GM18502 (cell line): ENCODE results near the gene SLC2A11.
"Not testable (repeated sequence)": the region's sequence is repeated elsewhere in the genome, so short reads cannot be mapped to it uniquely, and the experiment has no call there.

Experiments
- ATAC-seq: cut with Tn5 transposase; IDR thresholded peaks from one replicate; pipeline ENCODE4 v1.9.1; 2021; ENCODE audit warnings: mild to moderate bottlenecking; ENCODE audit not compliant: unreplicated experiment, poor library complexity

The SLC2A11 gene

DNA sequence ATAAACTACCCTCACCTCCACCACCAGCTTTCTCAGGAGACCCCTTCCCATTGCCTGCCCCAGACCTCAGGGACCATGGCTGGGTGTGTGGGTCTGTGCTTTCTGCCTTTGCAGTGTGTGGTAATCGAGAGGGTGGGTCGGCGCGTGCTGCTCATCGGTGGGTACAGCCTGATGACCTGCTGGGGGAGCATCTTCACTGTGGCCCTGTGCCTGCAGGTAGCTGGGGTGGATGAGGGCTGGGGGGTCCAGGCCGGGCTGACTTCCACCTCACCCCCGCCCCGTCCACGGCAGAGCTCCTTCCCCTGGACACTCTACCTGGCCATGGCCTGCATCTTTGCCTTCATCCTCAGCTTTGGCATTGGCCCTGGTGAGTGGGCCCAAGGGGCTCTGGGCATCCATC lies 26.0 kb downstream of the SLC2A11 start:
- ATAC-seq = no peak

DNA sequence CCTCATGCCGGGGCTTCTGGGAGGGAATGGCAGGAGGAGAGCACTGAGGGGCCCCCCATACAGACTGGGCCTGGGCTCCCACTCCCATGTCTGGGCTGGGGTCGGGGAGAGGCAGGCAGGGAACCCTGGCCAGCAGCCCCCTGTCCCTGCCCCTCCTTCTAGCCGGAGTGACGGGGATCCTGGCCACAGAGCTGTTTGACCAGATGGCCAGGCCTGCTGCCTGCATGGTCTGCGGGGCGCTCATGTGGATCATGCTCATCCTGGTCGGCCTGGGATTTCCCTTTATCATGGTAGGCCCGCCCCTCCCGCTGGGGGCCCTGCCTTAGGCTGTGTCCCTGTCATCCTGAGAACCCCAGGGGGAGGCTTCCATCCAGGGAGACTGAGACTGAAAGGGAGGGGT lies 26.5 kb downstream of the SLC2A11 start:
- no peak for ATAC-seq

- no peak for ATAC-seq
Observed at GRCh38 chr22:23888615-23889401, 31.1 kb downstream of the SLC2A11 start.

- no peak for ATAC-seq
Observed at GRCh38 chr22:23889620-23890019, 31.9 kb downstream of the SLC2A11 start.

GRCh38 chr22:23891726-23892125 lies 34.1 kb downstream of the SLC2A11 start:
- ATAC-seq = no peak

DNA sequence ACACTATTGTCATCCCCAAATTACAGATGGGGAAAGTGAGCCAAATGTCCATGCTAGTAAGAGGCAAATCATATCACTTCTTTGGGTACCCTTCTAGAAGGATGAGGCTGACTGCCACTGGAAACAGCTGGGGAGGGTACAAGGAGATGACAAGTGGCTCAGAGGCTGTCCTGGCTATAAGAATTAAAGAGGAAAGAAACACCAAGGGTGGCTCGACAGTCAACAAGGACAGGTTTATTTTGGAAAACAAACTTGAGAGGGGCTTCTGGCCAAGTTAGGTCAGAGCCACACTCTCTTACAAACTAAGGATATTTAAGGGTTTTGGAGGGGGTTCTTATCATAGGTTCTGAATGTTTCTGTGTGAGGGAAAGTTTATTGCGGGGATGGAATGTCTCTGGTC lies 34.5 kb downstream of the SLC2A11 start:
- ATAC-seq = no peak

DNA sequence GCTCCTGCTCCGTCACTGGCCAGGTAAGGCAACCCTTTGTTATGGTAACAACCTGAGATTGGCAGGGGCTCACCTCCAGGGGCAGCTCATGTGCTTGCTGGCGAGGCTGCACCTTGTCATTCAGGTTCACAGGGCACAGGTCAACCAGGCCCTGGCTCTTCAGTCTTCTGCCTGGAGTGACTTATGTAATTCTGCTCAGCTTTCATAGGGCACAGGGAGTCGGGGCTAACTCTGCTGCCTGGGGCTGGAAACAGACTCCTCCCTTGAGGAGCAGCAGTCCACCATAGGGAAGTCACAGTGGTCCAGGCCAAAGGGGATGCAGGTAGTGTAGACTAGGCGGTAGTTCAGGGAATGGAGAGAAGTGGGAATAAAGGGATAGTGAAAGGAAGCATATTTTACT lies 35.0 kb downstream of the SLC2A11 start:
- no peak for ATAC-seq

DNA sequence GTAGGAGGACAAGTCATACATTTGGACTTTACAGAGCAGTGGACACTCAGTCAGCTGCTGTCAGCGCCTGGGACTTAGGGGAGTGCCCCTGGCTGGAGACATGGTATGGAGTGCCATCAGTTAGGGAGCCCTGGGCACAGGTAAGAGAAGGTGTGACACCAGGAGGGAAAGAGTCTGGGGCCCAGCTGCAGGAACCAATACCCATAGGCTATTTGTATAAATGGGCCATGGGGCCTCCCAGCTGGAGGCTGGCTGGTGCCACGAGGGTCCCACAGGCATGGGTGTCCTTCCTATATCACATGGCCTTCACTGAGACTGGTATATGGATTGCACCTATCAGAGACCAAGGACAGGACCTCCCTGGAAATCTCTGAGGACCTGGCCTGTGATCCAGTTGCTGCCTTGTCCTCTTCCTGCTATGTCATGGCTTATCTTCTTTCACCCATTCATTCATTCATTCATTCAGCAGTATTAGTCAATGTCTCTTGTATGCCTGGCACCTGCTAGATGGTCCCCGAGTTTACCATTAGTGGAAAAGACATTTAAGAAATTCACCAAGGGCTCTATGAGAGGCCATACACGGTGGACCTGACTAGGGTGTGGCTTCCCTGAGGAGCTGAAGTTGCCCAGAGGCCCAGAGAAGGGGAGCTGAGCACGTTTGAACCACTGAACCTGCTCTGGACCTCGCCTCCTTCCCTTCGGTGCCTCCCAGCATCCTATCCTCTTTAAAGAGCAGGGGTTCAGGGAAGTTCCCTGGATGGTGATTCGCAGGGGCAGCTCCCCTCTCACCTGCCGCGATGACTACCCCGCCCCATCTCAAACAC lies 35.7 kb downstream of the SLC2A11 start:
- no peak for ATAC-seq

DNA sequence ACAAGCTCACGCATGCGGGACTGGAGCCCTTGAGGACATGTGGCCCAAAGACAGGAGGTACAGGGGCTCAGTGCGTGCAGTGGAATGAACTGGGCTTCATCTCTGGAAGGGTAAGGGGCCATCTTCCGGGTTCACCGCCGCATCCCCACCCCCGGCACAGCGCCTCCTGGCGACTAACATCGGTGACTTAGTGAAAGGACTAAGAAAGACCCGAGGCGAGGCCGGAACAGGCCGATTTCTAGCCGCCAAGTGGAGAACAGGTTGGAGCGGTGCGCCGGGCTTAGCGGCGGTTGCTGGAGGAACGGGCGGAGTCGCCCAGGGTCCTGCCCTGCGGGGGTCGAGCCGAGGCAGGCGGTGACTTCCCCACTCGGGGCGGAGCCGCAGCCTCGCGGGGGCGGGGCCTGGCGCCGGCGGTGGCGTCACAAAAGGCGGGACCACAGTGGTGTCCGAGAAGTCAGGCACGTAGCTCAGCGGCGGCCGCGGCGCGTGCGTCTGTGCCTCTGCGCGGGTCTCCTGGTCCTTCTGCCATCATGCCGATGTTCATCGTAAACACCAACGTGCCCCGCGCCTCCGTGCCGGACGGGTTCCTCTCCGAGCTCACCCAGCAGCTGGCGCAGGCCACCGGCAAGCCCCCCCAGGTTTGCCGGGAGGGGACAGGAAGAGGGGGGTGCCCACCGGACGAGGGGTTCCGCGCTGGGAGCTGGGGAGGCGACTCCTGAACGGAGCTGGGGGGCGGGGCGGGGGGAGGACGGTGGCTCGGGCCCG lies 36.5 kb downstream of the SLC2A11 start, which contains the start of gene MIF:
MIF (plus strand) TSS at position 439 of the 765 bp plus-strand sequence; CDS start at position 531, 92 bp downstream.
- ATAC-seq = peak; percentile 88

- peak; percentile 21 for ATAC-seq
Observed at GRCh38 chr22:23894710-23895598, 37.3 kb downstream of the SLC2A11 start.

GRCh38 chr22:23895599-23896144 lies 38.0 kb downstream of the SLC2A11 start:
- ATAC-seq = no peak

GRCh38 chr22:23896166-23896522 lies 38.5 kb downstream of the SLC2A11 start:
- no peak for ATAC-seq

DNA sequence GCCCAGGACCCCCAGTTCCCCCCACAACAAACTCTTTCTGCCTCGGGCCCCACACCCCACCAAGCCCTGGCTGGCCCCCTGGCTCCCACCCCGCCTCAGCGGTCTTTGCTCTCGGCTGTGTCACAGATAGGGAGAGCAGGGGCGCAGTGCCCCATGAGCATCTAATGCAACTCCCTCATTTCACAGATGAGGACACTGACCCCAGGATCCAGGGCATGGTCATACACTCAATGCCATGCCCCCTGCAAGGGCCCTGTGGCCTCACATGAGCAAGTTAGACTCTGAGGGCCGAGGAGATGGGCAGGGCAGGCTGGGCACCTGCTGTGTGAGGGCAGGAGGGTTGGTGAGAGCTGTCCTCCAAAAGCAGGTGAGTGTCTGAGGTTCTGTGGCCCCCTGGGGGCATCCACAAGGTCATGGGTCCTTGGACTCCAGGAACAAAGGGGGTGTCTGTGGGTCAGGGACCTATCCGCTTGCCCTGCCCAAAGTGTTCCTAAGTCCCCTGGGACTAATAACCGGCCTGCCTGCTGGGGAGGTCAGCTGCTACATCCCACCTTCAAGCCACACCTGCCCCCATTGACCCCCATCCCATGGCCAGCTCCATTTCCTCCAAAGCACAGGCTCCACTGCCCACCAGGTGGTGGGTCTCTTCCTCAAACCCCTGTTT lies 39.0 kb downstream of the SLC2A11 start:
- no peak for ATAC-seq

DNA sequence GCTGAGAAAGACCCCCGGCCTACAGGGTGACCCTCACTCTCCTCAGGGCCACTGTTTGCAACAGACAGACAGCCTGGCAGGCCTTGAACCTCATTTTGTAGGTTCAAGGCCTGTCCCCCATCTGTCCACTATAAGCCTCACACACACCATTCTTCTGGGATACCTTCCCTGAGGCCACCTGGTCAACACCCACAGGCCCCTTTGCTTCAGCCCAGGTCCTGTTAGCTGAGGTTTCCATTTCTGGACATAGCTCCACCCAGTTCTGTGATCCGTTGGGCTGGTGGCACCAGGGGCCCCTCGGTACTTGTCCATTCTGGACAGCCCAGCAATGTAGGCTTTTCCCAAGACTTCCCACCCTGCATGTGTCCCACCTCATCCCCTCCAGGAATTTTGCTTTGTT lies 39.6 kb downstream of the SLC2A11 start:
- ATAC-seq = no peak

GRCh38 chr22:23898006-23898974 lies 40.6 kb downstream of the SLC2A11 start:
- no peak for ATAC-seq

DNA sequence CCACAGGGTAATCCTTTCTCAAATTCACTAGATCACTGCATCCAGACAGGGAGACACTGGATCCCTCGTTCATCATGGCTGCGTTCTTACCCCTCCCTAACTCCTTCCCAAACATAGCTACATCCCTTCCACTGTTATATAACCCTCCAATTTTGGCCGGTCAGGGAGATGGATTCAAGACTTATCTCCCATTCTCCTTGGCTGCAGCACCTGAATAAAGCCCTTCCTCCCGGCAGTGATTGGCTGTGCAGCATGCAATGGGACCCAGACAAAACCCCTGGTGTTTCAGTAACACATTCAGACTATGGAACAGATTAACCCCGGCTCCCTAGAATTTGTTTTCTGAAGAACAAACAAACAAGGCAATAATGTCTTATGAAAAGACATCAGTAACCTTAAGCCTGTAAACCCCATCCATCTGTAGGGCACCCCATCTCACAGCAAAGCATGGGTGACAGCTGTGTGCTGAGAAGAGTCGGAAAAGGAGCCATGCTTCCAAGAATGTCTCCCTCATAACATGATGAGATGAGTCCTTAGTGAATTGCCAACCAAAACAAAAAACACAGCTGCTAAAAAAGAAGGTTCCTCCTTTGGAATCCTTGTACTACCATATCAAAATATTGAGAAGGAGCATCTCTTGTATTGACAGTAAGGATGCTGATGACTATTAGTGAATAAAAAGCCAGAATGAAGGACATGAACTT lies 41.5 kb downstream of the SLC2A11 start:
- ATAC-seq = no peak

GRCh38 chr22:23900227-23900626 lies 42.6 kb downstream of the SLC2A11 start:
- ATAC-seq = not testable (repeated sequence)
